Measurements from ENCODE around the gene TAF4.

TAF4 gene

GRCh38 chr20:62022575-62023139, 43.0 kb downstream of the TAF4 start:
- DNase-seq (ENCODE audit: low read depth in 2 of 2), result no peak

GRCh38 chr20:62021793-62022385, 43.8 kb downstream of the TAF4 start:
- DNase-seq (ENCODE audit: low read depth in 2 of 2), result no peak

- DNase-seq (ENCODE audit: low read depth in 2 of 2), result no peak
Observed at GRCh38 chr20:62020935-62021701, 44.6 kb downstream of the TAF4 start.

GRCh38 chr20:62019881-62020492, 45.7 kb downstream of the TAF4 start:
- DNase-seq (ENCODE audit: low read depth in 2 of 2), result no peak

GRCh38 chr20:62019144-62019805, 46.4 kb downstream of the TAF4 start:
- DNase-seq (ENCODE audit: low read depth in 2 of 2), result no peak

GRCh38 chr20:62018437-62019143, 47.1 kb downstream of the TAF4 start:
- DNase-seq (ENCODE audit: low read depth in 2 of 2), result no peak

- DNase-seq (ENCODE audit: low read depth in 2 of 2), result no peak
Observed at GRCh38 chr20:62015540-62016288, 50.0 kb downstream of the TAF4 start.

GRCh38 chr20:62014889-62015537, 50.7 kb downstream of the TAF4 start:
- DNase-seq (ENCODE audit: low read depth in 2 of 2), result no peak

- DNase-seq (ENCODE audit: low read depth in 2 of 2), result no peak
Observed at GRCh38 chr20:62014488-62014775, 51.2 kb downstream of the TAF4 start.

GRCh38 chr20:62012631-62013030, 53.0 kb downstream of the TAF4 start:
- DNase-seq (ENCODE audit: low read depth in 2 of 2), result no peak

GRCh38 chr20:62011938-62012534, 53.6 kb downstream of the TAF4 start:
- DNase-seq (ENCODE audit: low read depth in 2 of 2), result no peak

- DNase-seq (ENCODE audit: low read depth in 2 of 2), result no peak
Observed at GRCh38 chr20:62011403-62011790, 54.3 kb downstream of the TAF4 start.

- peak; percentile 25 to 39 for DNase-seq (ENCODE audit: low read depth in 2 of 2)
Observed at GRCh38 chr20:62010551-62011402, 54.9 kb downstream of the TAF4 start.

- no peak for DNase-seq (ENCODE audit: low read depth in 2 of 2)
Observed at GRCh38 chr20:62009869-62010445, 55.7 kb downstream of the TAF4 start.

GRCh38 chr20:62009322-62009721, 56.4 kb downstream of the TAF4 start:
- DNase-seq (ENCODE audit: low read depth in 2 of 2), result no peak

- DNase-seq (ENCODE audit: low read depth in 2 of 2), result no peak
Observed at GRCh38 chr20:62008643-62009183, 57.0 kb downstream of the TAF4 start.

GRCh38 chr20:62007127-62007647, 58.5 kb downstream of the TAF4 start:
- no peak for DNase-seq (ENCODE audit: low read depth in 2 of 2)

- no peak for DNase-seq (ENCODE audit: low read depth in 2 of 2)
Observed at GRCh38 chr20:62006482-62006881, 59.2 kb downstream of the TAF4 start.

All from stimulated activated CD8-positive, alpha-beta memory T cell treated with anti-CD3 and anti-CD28 coated beads, Interleukin-7, amount 100 ng/mL, for 1 hour (primary cell).